ENCODE measurements around the gene RAB23. TPM values are rescaled to one million over a fixed set of nuclear protein-coding genes. Genes with fewer than 3 reads are reported as not detected.

The RAB23 gene
- total and polyA plus RNA-seq, 9 of the 15 experiments (the other 6 are each of a cell fraction or from before 2014, with no cell fraction given), result 3.4 to 18.0 (median 9.4) TPM

DNA sequence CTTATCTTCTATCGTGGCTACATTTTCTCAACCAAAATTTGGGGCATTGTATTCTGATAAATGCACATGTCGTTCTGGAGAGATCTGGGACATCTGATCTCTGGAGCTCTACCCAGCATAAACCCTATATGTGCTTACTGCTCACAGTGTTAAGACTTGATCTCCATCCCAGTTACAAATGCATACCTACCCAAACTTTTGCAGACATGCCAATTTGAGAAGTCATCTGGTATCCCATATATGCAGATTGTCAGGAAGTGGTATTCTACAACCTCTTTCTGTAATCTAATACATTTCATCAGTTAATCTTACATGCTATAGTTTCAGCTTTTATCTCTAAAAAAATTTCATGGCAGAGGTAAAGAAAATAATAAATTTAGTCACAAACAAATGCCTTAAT lies 38.8 kb downstream of the RAB23 start:
- in situ Hi-C loops (cut with MboI), result loop anchor here (10.0 kb wide), 1 partner anchor 131 kb away; the partner anchor contains the start of gene PRIM2
- ATAC-seq (no peak), FAIRE-seq (no peak), DNase-seq (ENCODE audit: extremely low read depth in 1 of 4, low spot score in 3 of 4) (no peak)
- BruUV-seq (replicated peaks), result no TSS peak
- Histone ChIP-seq H3K79me2 (ENCODE audit: control insufficient read depth, insufficient read depth, low read length) (peaks cover 41% of the 10 kb centered on the region), H3K9me1 (ENCODE audit: control insufficient read depth, insufficient read depth, low read length) (no peaks in the 10 kb centered on the region), H3K27ac (ENCODE audit: extremely low read depth, low read depth, low read length) (no peak overlapping the region), H3K9me3 (replicated peaks; ENCODE audit: control insufficient read depth, insufficient read depth, low read depth, low read length) (no peaks in the 10 kb centered on the region), H3K4me2 (ENCODE audit: insufficient read depth, low read length) (no peak overlapping the region), H3K9ac (ENCODE audit: insufficient read depth in 1 of 2, low read depth in 2 of 2, low read length in 2 of 2) (no peak overlapping the region), H3K36me3 (ENCODE audit: control insufficient read depth, insufficient read depth, low read length) (peaks cover 92% of the 10 kb centered on the region), H3K27me3 (ENCODE audit: control insufficient read depth in 2 of 2, insufficient read depth in 2 of 2, low read length in 2 of 2) (no peaks in the 10 kb centered on the region), H3K4me1 (replicated peaks in 1 of 2; ENCODE audit: control insufficient read depth in 2 of 2, insufficient read depth in 2 of 2, low read length in 2 of 2) (no peaks in the 10 kb centered on the region; a peak in 1 of 5 replicates), H2AFZ (ENCODE audit: low read depth, low read length) (no peak overlapping the region), H3K4me3 (no peak overlapping the region), H4K20me1 (replicated peaks; ENCODE audit: control insufficient read depth, insufficient read depth, low read length) (peaks cover 6% of the 10 kb centered on the region; the same call in 1 of the 2 replicates)
- CTCF ChIA-PET (ENCODE audit: low intra/inter-chr PET ratio), result no interaction called here
- TF ChIP-seq ZSCAN32 (CRISPR knock-in tag; IDR thresholded peaks at IDR 0.05) (no peak), XRCC5 (IDR thresholded peaks at IDR 0.05; ENCODE audit: low read depth, low read length) (no peak)
- WGBS (ENCODE audit: insufficient coverage, low coverage, missing lambda C conversion rate), result 75% methylated on average over 2 of the region's 2 CpGs
- intact Hi-C loops (cut with micrococcal nuclease), result no loop called here
- POLR2A ChIA-PET, result interaction anchor here (0.6 to 3.5 kb wide), 8 partner anchors 8 to 232 kb away, joined by 3 to 14 read pairs (median 4); partner anchors contain the start of genes BAG2 and ZNF451

DNA sequence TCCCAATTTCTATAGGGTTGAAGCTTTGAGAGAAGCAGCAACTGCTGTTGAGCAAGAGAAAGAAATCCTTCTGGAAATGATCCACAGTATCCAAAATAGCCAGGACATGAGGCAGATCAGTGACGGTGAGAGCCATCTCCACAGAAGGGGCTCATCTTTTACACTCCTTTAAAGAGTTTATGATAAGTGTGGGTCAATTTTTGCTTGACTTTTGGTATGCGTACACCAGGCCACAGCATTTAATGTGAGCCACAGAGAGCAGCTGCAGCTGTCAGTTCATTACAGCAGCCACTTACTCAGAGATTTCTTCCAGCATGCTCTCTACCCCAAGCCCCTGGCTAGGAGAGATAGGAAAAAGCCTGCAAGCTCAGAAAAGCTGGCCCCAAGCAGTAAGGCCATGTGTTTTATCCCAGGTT lies 40.1 kb downstream of the RAB23 start:
- H3K27me3 ChIP-seq (ENCODE audit: control insufficient read depth in 2 of 2, insufficient read depth in 2 of 2, low read length in 2 of 2), result no peaks in the 10 kb centered on the region
- FAIRE-seq (no peak), ATAC-seq (peak; percentile 30; the same call in 2 of the 3 replicates), DNase-seq (ENCODE audit: extremely low read depth in 1 of 4, low spot score in 3 of 4) (peak in 1 of 4 experiments; percentile 32)
- H3K9me1 ChIP-seq (ENCODE audit: control insufficient read depth, insufficient read depth, low read length), result no peaks in the 10 kb centered on the region
- H3K36me3 ChIP-seq (ENCODE audit: control insufficient read depth, insufficient read depth, low read length), result peaks cover 93% of the 10 kb centered on the region
- WGBS (ENCODE audit: insufficient coverage, low coverage, missing lambda C conversion rate), result 88% methylated on average over 2 of the region's 2 CpGs
- BruUV-seq (replicated peaks), result no TSS peak
- no peak overlapping the region for H3K4me3 ChIP-seq
- H3K79me2 ChIP-seq (ENCODE audit: control insufficient read depth, insufficient read depth, low read length), result peaks cover 54% of the 10 kb centered on the region
- intact Hi-C loops (cut with micrococcal nuclease) (no loop called here), in situ Hi-C loops (cut with MboI) (loop anchor here (10.0 kb wide), 1 partner anchor 133 kb away; the partner anchor contains the start of gene PRIM2)
- H3K27ac ChIP-seq (ENCODE audit: extremely low read depth, low read depth, low read length), result no peak overlapping the region
- no peak overlapping the region for H3K4me2 ChIP-seq (ENCODE audit: insufficient read depth, low read length)
- H3K9ac ChIP-seq (ENCODE audit: insufficient read depth in 1 of 2, low read depth in 2 of 2, low read length in 2 of 2), result no peak overlapping the region
- no peaks in the 10 kb centered on the region; a peak in 2 of 5 replicates for H3K4me1 ChIP-seq (replicated peaks in 1 of 2; ENCODE audit: control insufficient read depth in 2 of 2, insufficient read depth in 2 of 2, low read length in 2 of 2)
- no peaks in the 10 kb centered on the region for H3K9me3 ChIP-seq (replicated peaks; ENCODE audit: control insufficient read depth, insufficient read depth, low read depth, low read length)
- CTCF ChIA-PET (ENCODE audit: low intra/inter-chr PET ratio), result no interaction called here
- POLR2A ChIA-PET, result interaction anchor here (1.0 to 3.5 kb wide), 3 partner anchors 8 to 13 kb away, joined by 3 to 14 read pairs (median 4); partner anchors contain the start of gene BAG2
- peaks cover 6% of the 10 kb centered on the region; the same call in 1 of the 2 replicates for H4K20me1 ChIP-seq (replicated peaks; ENCODE audit: control insufficient read depth, insufficient read depth, low read length)
- no peak overlapping the region for H2AFZ ChIP-seq (ENCODE audit: low read depth, low read length)
- TF ChIP-seq TCFL5 (CRISPR knock-in tag; conservative IDR thresholded peaks at IDR 0.05) (no peak), TAL1 (IDR thresholded peaks at IDR 0.05) (peak; percentile 18; the same call in 1 of the 2 replicates), ZNF551 (CRISPR knock-in tag; IDR thresholded peaks at IDR 0.05) (no peak), ZNF707 (CRISPR knock-in tag; conservative IDR thresholded peaks at IDR 0.05) (no peak), TCF3 (CRISPR knock-in tag; IDR thresholded peaks at IDR 0.05) (peak; percentile 50; the same call in 1 of the 2 replicates), C11orf30 (IDR thresholded peaks at IDR 0.05; ENCODE audit: low read depth) (no peak), KDM2B (CRISPR knock-in tag; IDR thresholded peaks at IDR 0.05) (no peak), CBFA2T3 (IDR thresholded peaks at IDR 0.05) (peak; percentile 70), GATAD2B (IDR thresholded peaks at IDR 0.05; ENCODE audit: borderline replicate concordance) (no peak), GATA2 (CRISPR knock-in tag; IDR thresholded peaks at IDR 0.05) (peak; percentile 46; the same call in 1 of the 2 replicates), BRCA1 (IDR thresholded peaks at IDR 0.05) (no peak), BRCA1 (CRISPR knock-in tag; IDR thresholded peaks at IDR 0.05) (no peak), NCOA6 (IDR thresholded peaks at IDR 0.05) (no peak), CBFA2T2 (conservative IDR thresholded peaks at IDR 0.05) (peak; percentile 54), ZNF431 (CRISPR knock-in tag; IDR thresholded peaks at IDR 0.05) (no peak), POLR2H (tag; IDR thresholded peaks at IDR 0.05; ENCODE audit: low read depth) (no peak)
- TF ChIP-seq, protein P1, sequence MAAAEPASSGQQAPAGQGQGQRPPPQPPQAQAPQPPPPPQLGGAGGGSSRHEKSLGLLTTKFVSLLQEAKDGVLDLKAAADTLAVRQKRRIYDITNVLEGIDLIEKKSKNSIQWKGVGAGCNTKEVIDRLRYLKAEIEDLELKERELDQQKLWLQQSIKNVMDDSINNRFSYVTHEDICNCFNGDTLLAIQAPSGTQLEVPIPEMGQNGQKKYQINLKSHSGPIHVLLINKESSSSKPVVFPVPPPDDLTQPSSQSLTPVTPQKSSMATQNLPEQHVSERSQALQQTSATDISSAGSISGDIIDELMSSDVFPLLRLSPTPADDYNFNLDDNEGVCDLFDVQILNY (CRISPR knock-in tag; IDR thresholded peaks at IDR 0.05), result no peak

All from K562 (cell line).